Erythroblast (primary cell): ENCODE results near the gene PLXNA3.

Experiments used
- DNase-seq, 2 experiments: peaks; one replicate each; lab custom pipeline; 2025; lab: John Stamatoyannopoulos, UW
- GATA1 ChIP-seq: IDR thresholded peaks from 2 replicates; pipeline ENCODE4 v1.6.1; 2011; ENCODE audit warnings: low read depth, mild to moderate bottlenecking, control low read depth, low read length, moderate library complexity
- POLR2A ChIP-seq: IDR thresholded peaks from 2 replicates; pipeline ENCODE4 v1.6.1; 2011; ENCODE audit warnings: mild to moderate bottlenecking, low read length

The PLXNA3 gene

GRCh38 chrX:154516656-154517100 is 58.6 kb downstream of the PLXNA3 start:
- TF ChIP-seq GATA1 (no peak), POLR2A (no peak)
- DNase-seq: peak; percentile 71 to 79

- DNase-seq: no peak
These were observed 59.2 kb downstream of the PLXNA3 start for GRCh38 chrX:154517101-154517781.

DNA sequence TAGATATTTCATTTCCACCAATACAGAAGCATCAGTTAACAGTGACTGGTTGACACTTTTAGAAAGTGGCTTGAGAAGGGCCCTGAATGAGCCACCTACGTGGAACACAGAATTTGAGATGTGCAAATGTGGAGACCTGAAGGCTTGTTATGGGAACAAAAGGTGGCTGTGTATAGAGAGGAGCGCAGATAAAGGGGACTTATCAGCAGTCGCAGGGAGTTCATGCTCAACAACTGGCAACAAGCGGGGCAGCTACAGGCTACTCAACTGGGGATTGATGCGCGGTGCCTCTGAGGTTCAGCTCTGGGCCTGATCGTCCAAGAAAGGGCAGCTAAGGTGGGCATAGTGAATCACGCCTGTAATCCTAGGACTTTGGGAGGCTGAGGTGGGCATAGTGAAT is 61.3 kb downstream of the PLXNA3 start:
- TF ChIP-seq GATA1: no peak
- TF ChIP-seq POLR2A: no peak
- peak; percentile 43 to 76 for DNase-seq

More at GRCh38 chrX:154517101-154517781, 59.2 kb downstream of the PLXNA3 start:
- TF ChIP-seq GATA1 (no peak), POLR2A (no peak)

DNA sequence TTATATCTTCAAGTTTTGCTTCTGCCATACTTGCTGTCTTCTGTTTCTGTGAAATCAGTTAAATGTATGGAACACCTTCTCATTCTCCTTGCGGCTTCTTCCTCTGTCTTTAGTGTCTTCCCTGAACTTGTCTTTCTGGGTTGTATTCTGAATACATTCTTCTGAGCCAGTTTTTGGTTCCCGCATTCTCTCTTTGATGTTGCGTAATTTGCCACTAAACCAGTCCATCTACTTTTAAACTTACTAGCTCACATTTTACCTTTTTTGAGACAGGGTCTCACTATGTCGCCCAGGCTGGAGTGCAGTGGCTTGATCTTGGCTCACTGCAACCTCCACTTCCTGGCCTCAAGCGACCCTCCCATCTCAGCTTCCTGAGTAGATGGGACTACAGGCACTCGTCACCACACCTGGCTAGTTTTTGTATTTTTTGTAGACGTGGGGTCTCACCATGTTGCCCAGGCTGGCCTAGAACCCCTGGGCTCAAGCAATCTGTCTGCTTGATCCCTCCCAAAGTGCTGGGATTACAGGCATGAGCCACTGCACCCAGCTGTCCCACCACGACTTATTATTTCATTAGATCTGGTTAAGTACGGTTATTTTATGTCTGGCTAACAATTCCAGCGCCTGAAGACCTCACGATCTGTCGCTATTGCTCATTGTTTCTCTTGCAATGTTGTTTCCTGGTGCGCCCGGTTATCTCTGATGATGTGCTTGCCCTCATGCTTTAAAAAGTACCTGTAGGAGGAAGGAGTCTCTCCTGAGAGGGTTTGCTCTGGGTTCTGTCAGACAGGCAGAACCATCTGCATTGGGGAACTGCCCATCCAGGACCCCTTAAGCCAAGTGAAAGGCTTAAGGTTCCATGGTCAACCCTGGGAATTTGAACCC is 67.8 kb downstream of the PLXNA3 start:
- TF ChIP-seq GATA1 (no peak), POLR2A (no peak)
- no peak for DNase-seq

DNA sequence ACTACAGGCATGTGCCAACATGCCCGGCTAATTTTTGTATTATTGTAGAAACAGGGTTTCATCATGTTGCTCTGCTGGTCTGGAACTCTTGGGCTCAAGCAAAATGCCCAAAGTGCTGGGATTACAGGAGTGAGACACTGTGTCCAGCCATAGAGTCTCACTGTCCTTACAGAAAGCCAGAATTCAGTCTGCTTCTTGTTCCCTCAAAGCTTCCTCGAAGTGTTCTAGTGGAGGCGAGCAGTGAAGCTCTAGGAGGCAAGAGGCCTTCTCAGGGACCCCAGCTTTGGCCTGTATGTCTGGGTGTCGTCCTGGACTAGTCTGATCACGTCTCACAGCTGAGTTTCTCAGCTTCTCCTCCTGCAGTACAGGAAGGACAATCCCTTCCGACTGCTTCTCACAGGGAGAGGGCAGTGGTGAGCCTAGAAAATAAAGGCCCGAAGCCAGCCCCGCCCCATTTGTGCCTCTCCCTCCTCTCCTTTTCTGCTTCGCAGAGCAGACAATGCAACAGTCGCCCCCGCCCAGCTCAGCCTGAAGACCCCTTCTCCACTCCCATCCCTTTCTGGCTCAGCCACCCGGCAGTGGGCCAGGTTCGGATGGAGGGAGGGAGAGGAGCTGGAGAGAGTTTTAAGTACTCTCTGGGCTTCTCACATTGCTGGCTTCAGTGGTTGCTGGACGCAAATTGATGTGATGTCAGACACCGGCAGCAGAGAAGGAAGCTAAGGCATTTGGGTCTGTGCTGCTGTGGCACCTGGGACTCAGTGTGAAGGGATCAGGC is 69.0 kb downstream of the PLXNA3 start:
- peak; percentile 81 to 82 for DNase-seq

More for the DNA sequence above, 69.0 kb downstream of the PLXNA3 start:
- no peak for TF ChIP-seq GATA1
- TF ChIP-seq POLR2A: peak; percentile 44
